ENCODE data around the gene ODAD3.

GRCh38 chr19:11457115-11457514 lies 22.2 kb upstream of the ODAD3 start:
- TF ChIP-seq CTCF (IDR thresholded peaks at IDR 0.05 in 4 of 5, conservative IDR thresholded peaks at IDR 0.05 in 1 of 5) = no peak
- TF ChIP-seq POLR2A (IDR thresholded peaks at IDR 0.05) = no peak

Measured in gastrocnemius medialis (tissue), 4 donors.